Activated CD4-positive, alpha-beta T cell treated with anti-CD3 and anti-CD28 coated beads for 4 hours (primary cell): ENCODE measurements around the gene CCDC170.

Experiments
- DNase-seq, 2 donors: peaks; one replicate each; pipeline ENCODE4 v3.0.0-alpha.2; 2020

The CCDC170 gene

DNA sequence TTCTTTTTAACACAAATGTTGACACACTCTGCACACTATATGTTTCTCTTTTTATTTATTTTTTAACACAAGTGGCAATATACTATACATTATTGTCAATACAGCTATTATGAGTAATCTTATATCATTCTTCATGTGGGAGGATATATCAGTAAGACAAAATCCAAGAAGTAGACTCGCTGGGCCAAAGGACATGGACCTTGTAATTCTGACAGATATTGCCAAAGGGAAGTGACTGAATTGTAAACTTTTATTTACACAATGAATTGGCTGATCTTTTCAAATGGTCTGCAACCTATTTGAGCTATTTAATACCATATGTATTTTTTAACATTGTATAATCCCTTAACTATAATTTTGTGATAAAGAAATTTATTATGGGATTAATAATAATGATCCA lies 56.0 kb downstream of the CCDC170 start:
- no peak for DNase-seq

DNA sequence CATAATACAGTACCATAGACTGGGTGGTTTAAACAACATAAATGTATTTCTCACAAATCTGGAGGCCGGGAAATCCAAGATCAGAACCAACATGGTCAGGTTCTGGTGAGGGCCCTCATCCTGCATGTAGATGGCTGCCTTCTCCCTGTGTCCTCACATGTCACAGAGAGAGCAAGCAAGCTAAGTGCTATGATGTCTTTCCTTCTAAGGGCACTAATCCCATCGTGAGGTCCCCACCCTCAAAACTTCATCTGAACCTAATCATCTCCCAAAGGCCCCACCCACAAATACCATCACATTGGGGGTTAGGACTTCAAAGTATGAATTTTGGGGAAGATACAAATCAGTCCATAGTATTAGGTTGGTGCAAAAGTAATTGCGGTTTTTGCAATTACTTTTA lies 56.8 kb downstream of the CCDC170 start:
- DNase-seq = no peak

DNA sequence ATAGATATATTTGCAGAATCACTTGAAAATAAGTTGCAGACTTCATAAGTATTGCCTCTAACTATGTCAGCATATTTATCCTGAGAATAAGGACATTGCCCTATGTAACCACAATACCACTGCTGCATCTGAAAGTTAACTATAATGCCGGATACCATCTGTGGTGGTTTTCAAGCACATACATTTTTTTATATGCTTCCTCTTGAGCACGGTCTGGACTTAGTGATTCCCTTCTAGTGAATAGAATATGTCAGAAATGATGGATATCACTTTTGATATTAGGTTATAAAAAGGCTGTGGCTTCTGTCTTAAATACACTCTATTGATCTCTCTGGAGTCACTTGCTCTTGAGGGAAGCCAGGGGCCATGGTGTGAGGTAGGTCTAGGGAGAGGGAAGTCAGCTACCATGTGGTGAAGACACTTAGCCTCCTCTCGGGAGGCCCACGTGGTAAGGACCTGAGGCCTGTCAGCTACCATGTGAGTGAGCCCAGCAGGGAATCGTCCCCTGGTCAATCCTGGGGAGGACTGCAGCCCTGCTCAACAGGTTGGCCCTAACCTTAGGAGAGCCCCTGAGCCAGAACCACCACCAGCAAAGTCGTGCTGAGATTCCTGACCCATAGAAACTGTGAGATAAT lies 57.5 kb downstream of the CCDC170 start:
- no peak for DNase-seq

DNA sequence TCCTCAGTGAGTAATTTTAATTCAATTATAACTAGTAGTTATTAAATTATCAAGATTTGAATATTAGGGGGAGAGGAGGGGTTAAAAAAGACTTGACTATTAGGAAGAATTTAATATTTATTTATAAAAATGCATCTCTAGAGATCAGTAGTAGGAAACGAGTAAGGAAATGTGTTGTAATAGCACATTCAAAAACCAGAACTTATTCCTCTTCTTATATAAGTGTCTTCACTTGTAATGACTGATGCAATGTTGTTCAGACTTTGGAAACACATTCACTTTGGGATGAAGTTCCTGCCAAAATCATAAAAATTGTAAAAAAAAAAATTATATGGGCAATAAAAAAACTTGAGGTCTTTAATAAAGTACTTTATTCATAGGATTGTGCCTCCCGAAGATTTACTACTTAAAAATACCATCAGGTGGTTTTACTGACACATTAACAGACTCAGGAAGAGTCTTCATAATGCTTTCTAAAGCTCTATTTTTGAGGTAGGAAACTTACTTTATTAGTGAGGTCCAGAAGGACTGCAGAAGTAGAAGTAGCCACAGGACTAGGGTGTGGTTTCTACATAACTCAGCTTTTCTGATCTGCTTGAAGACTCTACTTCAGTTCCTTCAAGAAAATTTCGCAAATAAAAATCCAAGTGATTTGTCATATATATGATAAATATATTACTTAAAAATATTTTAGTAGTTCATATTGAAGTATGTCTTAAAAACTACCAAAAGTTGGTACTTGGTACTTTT lies 59.8 kb downstream of the CCDC170 start:
- DNase-seq = no peak

DNA sequence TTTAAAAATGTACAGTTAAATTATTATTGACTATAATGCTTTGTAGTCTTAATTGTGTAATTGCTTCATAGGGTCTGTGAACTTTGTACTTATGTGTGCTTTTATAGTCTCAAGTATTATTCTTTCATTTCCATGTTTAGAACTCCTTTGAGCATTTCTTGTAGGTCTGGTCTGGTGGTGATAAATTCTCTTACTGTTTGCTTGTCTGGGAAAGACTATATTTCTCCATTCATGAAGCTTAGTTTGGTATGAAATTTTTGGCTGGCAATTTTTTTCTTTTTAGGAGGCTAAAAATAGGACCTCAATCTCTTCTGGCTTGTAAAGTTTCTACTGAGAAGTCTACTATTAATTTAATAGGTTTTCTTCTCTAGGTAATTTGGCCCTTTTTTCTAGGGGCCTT lies 67.4 kb downstream of the CCDC170 start:
- no peak for DNase-seq

DNA sequence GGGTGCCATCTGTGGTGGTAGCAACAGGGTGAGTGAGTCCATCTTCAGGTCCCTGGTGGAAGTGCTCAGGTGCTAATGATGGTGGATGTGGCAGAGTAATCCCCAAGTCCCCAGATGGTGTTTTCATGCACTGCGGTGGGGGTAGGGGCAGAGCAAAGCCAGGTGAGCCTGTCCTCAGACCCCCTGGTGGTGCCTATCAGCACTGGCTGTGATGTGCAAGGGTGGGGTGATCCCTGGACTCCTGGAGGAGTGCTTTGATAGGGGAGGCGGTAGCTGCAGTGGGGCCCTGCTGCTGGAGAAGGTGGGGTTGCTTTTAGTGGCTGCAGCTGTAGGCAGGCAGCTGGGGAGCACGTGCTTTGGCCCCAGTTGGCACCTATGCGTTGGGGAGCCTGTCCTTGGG lies 70.8 kb downstream of the CCDC170 start:
- DNase-seq = no peak

DNA sequence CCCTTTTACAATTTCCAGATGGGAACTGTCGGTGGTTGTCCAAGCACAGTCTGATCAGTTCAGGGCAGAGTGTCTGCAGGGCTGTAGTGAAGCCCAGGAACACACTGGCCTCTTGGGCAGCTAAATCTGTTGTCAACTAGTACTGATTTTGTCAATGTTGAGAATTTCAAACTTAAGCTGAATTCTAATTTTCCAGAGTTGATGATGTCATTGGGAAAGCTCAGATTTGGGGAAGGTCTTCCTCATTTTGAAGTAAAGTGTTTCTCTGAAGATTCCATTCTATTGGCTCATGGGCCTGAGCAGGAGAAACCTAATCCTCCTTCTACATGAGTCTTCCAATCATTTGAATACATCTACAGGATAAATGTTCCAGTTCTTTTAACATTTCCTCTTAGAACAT lies 72.1 kb downstream of the CCDC170 start:
- no peak for DNase-seq

DNA sequence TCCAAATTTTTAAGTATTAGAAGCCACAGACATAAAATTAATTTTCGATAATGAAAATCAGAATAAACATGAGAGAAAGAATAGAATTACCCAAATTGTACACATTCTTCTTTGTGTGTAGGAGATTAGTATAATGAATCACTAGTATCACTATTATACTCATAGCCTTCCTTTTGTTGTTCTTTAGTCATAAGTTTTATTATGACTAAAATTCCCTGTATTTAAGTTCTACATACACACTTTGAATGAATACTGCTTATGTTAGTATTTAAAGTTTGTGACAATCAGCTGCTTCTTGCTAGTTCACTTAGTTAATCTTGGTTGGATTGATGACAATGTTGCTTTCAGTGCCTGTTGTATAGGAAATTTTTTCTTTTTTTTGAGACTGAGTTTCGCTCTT lies 72.7 kb downstream of the CCDC170 start:
- DNase-seq = no peak

DNA sequence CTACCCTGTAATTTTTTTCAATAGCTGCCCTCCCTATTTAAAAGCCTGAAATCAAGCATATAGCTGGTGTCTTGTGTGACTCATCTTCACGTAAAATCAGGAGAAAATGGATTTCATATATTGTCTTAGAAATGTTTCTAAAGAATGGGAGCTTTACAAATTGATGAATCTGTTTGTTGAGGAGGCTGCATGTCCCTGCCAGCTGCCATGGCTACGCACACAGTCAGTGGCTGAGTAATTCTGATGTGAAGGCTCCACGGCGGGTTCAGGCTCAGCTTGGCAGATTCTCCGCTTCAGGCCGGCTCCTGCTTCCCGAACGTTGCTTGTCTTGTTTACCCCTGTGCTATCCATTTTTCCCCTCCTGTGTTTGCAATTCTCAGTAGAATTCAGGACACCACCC lies 82.8 kb downstream of the CCDC170 start:
- DNase-seq = no peak

DNA sequence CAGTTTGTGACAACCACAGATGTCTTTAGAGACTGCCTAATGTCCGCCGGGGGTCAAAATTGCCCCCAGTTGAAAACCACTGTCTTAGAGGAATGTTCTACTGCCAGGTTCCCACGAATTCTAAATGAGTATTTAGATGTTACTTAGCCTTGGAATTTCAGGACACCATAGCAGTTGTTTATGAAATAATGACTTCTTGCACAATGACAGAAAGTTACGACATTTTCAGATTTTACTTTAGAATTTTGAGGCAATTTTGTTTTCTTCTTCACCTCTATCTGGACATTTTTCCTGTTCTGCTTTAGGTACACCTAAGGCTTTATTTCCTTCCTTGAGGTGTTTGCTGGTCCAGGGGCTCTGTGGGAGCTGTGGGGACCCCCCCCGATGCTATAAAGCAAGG lies 83.4 kb downstream of the CCDC170 start:
- DNase-seq = no peak

DNA sequence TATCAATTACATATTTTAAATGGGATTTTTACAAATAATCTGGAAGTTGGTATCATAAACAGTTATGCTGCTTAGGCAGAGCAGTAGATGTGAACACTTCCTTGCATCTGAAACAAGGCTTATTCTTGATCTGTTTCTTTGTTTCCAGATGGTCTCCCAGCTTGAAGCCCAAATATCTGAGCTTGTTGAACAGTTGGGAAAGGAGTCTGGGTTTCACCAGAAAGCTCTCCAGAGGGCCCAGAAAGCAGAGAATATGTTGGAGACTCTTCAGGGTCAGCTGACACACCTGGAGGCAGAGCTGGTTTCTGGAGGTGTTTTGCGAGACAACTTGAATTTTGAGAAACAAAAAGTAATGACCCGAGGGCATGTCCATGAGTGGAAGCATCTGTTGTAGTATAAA lies 91.9 kb downstream of the CCDC170 start:
- no peak for DNase-seq

DNA sequence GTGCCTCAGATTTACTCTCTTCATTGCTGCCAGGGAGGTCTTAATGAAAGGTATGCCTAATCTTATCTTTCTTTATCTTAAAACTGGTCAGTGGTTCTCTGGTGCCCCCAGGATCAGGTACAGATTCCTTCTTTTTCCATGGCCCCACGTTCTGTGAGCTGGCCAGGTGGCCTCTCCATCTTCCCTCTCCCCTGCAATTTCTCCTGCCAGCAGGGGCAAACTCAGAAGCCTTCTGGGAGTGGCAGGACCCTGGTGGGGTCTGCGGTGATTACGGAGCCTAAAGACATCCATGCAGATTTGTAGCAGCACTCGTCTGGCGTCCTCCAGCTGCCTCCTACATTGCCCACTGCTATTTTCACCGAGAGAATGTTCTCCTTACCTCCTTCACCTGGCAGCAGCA lies 95.8 kb downstream of the CCDC170 start:
- DNase-seq = no peak

DNA sequence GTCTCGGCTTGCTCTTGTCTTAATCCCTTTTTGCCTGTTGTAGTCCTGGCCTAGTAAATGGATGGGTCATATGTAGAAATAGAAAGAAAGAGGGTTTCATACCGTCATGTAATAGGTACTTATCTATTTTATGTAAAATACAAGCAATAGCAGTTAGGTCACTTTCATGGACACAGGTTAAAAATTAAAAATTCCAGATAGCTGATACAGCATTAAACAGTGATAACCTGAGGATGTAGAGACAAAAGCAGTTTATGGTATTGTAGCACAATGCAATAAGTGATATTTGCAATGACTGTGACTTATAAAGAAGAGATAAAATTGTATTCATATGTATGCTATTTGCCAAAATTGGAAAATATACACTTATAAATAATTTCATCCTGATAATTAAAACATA lies 96.9 kb downstream of the CCDC170 start:
- no peak for DNase-seq

DNA sequence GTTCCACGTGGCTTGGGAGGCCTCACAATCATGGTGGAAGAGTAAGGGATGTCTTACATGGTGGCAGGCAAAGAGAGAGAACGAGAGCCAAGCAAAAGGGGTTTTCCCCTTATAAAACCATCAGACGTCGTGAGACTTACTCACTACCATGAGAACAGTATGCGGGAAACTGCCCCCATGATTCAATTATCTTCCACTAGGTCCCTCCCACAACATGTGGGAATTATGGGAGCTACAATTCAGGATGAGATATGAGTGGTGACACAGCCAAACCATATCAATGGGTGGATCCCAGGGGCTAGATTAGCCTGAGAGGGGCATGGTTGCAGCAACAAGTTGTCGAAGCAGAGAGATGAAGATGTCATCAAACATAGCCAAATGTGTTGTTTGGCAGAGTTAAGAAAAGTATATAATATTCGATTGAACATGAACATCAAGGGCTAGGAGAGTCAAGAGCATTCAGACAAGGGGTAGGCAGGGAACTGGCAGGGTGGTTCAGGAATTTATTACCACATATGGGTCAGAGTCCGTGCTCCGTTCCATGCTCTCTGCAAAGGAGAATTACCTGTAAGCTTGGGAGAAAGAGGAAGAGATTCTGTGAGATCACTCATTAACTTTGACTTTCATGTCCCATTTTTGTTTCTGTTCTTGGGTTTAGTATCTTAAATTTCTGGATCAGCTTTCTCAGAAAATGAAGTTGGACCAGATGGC lies 98.8 kb downstream of the CCDC170 start:
- no peak for DNase-seq

DNA sequence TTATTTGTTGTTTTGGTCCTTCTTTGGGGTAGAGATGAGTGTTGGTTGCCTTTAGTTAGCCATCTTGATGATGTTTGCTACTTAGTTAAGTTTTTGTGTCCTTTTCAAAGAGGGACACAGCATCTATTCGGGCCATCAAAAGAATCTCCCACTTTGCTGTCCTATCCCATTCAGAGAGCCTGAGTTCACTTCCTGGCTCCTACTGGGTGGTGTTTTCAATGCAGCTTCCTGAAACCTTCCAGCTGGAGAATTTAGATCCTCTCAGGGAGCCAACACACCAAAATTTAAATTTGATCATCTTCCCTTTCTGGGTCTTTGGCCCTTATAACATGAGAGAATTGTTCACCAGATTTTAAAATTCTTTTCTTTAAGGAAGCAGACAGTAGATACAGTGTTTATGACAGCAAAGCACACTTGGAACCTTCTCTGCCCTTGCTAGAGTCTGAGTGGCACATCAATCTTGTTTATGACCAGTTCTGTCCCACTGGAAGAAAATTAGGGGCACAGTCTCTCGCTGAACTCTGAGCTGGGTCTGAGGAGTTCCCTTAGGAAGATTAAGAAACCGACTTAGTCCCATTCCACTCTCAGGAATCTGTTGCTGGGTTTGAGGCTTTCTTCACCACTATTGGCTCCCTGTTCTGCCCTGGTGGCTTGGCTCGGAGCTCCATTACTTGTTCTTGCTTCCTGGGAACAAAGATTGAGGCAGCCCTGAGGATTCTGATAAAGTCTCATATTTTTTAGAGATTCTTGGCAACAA lies 115.5 kb downstream of the CCDC170 start:
- no peak for DNase-seq

DNA sequence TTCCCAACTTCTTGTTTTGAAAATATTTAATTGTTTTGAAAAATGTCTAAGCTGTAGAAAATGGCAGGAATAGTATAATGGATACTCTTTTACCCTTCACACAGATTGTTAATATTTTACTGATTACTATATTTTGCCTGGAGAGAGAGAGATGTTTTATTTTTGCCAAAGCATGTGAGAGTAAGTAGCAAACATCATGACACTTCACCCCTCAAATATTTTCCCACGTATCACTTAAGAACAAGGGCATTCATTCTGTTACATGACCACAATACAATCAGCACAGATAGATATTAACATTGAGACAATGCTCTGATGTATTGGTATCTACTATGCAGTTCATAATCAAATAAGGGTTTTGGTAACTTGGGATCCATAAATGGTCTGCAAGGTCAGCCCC lies 116.5 kb downstream of the CCDC170 start:
- DNase-seq = no peak

DNA sequence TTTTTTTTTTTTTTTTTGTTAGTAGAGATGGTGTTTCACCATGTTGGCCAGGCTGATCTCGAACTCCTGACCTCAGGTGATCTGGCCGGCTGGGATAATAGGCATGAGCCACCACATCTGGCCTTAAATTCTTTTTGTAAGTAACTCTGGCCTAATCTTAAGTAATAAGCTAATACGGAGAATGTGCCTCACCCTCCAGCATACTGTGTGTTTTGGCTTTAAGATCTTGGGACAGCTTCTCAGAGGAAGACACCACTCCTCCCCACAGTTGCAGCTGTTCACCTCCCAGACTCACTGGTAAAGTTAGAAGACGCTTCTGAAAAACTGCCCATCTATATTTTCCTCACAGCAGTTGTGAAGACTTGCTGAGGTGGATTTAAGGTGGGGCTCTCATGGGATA lies 120.8 kb downstream of the CCDC170 start:
- DNase-seq = no peak

DNA sequence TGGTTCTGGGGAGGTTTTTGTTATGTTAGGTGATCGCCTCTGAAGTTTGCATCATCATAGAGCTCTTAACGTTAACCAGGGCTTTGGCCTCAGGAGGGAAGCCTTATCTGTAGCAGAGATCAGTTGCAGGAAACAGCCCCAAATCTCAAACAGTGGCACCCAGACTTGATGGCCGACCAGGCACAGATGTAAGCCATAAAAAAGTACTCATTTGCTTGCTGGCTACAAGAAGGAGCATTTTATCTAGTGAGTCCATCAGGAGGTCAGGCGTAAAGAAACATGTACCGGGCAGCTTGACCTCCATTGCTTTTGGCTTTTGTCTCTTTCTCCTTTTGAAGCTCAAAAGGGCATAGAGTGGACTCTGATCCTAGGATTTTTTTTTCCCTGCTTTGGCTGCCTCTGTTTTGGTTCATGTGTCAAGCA lies 122.3 kb downstream of the CCDC170 start:
- no peak for DNase-seq

DNA sequence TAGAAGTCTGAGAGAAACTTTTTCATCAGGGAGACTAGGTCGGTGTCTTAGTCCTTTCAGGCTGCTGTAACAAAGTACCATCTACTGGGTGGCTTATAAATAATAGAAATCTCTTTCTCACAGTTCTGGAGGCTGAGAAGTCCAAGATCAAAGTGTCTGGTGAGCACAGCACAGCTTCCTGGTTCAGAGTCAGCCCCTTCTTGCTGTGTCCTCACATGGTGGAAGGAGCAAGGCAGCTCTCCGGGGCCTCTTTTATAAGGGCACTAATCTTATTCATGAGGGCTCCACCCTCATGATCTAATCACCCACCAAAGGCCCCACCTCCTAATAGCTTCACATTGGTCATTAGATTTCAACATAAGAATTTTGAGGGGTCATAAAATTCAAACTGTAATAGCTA lies 122.8 kb downstream of the CCDC170 start:
- DNase-seq = no peak

DNA sequence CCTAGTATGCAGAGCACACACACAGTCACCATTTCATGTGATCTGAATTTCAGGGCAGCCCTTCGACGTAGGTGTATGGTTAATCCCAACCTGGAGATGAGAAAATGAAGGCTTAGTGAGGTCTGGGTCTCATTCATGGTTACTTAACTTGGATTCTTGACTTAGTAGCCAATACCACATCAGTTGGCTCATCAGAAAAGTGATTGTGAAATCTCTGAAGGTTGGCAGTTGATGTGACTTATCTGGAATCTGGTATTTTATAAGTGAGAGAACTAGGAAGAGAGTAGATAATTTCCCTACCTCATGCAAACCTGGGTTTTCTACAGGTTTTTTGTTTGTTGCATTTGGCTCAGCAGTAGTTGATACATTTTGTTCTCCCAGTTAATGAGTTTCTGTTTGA lies 123.7 kb downstream of the CCDC170 start:
- no peak for DNase-seq

DNA sequence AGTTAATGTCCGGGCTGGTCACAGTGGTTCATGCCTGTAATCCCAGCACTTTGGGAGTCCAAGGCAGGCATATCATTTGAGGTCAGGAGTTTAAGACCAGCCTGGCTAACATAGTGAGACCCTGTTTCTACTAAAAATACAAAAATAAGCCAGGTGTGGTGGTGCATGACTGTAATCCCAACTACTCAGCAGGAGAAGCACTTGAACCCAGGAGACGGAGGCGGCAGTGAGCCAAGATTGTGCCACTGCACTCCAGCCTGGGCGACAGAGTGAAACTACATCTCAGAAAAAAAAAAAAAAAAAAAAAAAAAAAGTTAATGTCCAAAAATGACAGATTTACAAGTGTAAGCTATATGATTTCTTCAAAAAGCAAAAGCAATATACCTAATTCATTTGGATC lies 124.9 kb downstream of the CCDC170 start:
- DNase-seq = no peak

DNA sequence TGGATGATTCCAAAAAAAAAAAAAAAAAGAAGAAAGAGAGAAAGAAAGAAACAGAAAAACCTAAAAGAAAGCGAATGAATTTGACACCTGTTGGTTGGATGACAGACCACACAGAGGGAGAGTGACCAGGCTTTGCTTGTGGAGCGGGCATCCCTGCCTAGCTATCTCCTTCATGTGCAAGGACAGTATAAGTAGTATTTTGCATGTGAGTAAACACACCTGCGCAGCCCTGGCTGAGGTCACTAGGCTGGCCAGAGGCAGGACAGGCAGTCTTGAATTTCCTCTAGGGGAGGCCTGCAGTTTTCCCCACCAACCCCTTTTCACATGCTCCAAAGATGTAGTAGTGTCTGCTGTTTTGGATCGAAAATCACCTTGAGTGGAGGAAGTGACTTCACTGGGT lies 126.4 kb downstream of the CCDC170 start:
- DNase-seq = no peak

DNA sequence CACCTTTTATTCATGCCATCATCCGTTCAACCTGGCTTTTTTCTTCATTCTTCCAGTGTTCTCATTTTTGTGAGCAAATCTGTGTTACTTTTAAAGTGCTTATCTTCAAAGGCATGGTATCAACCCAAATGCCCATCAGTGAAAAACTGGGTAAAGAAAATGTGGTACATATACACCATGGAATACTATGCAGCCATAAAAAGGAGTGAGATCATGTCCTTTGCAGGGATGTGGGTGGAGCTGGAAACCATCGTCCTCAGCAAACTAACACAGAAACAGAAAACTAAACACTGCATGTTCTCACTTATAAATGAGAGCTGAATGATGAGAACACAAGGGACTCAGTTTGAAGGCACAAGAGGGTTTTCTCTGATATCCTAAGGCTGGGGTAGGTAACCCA lies 130.3 kb downstream of the CCDC170 start:
- DNase-seq = no peak

DNA sequence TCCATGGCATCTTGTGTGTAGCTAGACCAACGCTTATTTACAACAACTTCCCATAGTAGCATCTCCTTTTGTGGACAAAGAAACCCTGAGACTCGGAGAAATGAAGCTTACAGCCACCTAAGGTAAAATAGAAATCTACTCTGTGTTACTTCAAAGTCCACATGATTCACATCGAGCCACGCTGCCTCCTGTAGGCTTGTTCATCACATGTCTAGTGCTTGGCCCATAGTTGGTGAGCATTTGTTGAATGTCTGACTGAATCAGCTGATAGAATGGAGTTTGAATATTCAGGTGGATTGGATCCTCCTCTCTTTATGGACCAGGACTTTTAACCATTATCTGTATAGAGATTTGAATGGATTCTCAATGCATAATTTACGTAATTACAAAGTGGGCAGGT lies 130.7 kb downstream of the CCDC170 start:
- DNase-seq = no peak
